Measurements from ENCODE around the gene GPR65.

GPR65 gene

GRCh38 chr14:88029500-88029899, 24.6 kb downstream of the GPR65 start:
- DNase-seq (ENCODE audit: extremely low read depth, low read depth): no peak
- TF ChIP-seq CTCF (IDR thresholded peaks at IDR 0.05; ENCODE audit: low read depth, low read length): no peak

- no peak for DNase-seq (ENCODE audit: extremely low read depth, low read depth)
- TF ChIP-seq CTCF (IDR thresholded peaks at IDR 0.05; ENCODE audit: low read depth, low read length): no peak
Observed at GRCh38 chr14:88030079-88030478, 25.1 kb downstream of the GPR65 start.

GRCh38 chr14:88030892-88031291, 26.0 kb downstream of the GPR65 start:
- DNase-seq (ENCODE audit: extremely low read depth, low read depth): no peak
- no peak for TF ChIP-seq CTCF (IDR thresholded peaks at IDR 0.05; ENCODE audit: low read depth, low read length)

- TF ChIP-seq CTCF (IDR thresholded peaks at IDR 0.05; ENCODE audit: low read depth, low read length): no peak
- DNase-seq (ENCODE audit: extremely low read depth, low read depth): no peak
Observed at GRCh38 chr14:88032373-88032772, 27.4 kb downstream of the GPR65 start.

GRCh38 chr14:88034076-88034475, 29.1 kb downstream of the GPR65 start:
- no peak for DNase-seq (ENCODE audit: extremely low read depth, low read depth)
- no peak for TF ChIP-seq CTCF (IDR thresholded peaks at IDR 0.05; ENCODE audit: low read depth, low read length)

- DNase-seq (ENCODE audit: extremely low read depth, low read depth): no peak
Observed at GRCh38 chr14:88036422-88036821, 31.5 kb downstream of the GPR65 start.

GRCh38 chr14:88037325-88037724, 32.4 kb downstream of the GPR65 start:
- no peak for TF ChIP-seq CTCF (IDR thresholded peaks at IDR 0.05; ENCODE audit: low read depth, low read length)
- DNase-seq (ENCODE audit: extremely low read depth, low read depth): no peak

More at GRCh38 chr14:88036422-88036821, 31.5 kb downstream of the GPR65 start:
- TF ChIP-seq CTCF (IDR thresholded peaks at IDR 0.05; ENCODE audit: low read depth, low read length): no peak
